Measurements from ENCODE around the gene TRIM7. TPM values are rescaled to one million over a fixed set of nuclear protein-coding genes. Genes with fewer than 3 reads are reported as not detected.
"Not testable (repeated sequence)": the region's sequence is repeated elsewhere in the genome, so short reads cannot be mapped to it uniquely, and the experiment has no call there.

Gene TRIM7
- total RNA-seq, 4 donors from 2014 or later: 44.8 to 80.6 (median 54.5) TPM

DNA sequence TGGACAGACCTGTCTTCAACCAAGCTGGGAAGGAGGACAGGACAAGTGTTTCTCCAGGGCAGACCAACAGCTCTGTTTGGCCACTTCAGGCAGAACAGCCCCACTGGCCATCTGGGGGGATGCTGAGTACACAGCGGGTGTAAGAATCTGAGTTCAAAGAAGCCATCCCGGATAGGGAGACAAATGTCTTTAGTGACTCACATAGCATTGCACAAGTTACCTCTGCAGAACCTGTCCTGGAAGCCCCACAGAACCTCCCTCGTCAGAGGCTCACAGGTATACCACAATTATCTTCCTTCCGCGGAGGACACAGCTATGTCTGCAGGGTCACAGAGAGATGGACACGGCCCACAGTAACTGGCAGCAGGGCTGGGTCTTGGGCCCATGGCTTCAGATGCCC, 55.6 kb downstream of the TRIM7 start:
- intact Hi-C loops (cut with DNase I): no loop called here
- no peak overlapping the region for H3K4me3 ChIP-seq
- H3K27ac ChIP-seq: peak overlapping the region in 2 of 4 donors; percentile 15 to 58
- peaks cover 0 to 51% (median 0%) of the 10 kb centered on the region in 4 donors for H3K27me3 ChIP-seq
- no peaks in the 10 kb centered on the region for H3K9me3 ChIP-seq
- no peak for DNase-seq
- peaks cover 8 to 34% (median 17%) of the 10 kb centered on the region in 3 donors for H3K4me1 ChIP-seq
- H3K36me3 ChIP-seq: no peaks in the 10 kb centered on the region
- WGBS, 2 donors: 32 to 49% methylated on average over 5 to 6 of the region's 6 CpGs
- no peak for TF ChIP-seq POLR2A (IDR thresholded peaks at IDR 0.05)
- TF ChIP-seq, protein P1, sequence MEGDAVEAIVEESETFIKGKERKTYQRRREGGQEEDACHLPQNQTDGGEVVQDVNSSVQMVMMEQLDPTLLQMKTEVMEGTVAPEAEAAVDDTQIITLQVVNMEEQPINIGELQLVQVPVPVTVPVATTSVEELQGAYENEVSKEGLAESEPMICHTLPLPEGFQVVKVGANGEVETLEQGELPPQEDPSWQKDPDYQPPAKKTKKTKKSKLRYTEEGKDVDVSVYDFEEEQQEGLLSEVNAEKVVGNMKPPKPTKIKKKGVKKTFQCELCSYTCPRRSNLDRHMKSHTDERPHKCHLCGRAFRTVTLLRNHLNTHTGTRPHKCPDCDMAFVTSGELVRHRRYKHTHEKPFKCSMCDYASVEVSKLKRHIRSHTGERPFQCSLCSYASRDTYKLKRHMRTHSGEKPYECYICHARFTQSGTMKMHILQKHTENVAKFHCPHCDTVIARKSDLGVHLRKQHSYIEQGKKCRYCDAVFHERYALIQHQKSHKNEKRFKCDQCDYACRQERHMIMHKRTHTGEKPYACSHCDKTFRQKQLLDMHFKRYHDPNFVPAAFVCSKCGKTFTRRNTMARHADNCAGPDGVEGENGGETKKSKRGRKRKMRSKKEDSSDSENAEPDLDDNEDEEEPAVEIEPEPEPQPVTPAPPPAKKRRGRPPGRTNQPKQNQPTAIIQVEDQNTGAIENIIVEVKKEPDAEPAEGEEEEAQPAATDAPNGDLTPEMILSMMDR (IDR thresholded peaks at IDR 0.05): no peak

DNA sequence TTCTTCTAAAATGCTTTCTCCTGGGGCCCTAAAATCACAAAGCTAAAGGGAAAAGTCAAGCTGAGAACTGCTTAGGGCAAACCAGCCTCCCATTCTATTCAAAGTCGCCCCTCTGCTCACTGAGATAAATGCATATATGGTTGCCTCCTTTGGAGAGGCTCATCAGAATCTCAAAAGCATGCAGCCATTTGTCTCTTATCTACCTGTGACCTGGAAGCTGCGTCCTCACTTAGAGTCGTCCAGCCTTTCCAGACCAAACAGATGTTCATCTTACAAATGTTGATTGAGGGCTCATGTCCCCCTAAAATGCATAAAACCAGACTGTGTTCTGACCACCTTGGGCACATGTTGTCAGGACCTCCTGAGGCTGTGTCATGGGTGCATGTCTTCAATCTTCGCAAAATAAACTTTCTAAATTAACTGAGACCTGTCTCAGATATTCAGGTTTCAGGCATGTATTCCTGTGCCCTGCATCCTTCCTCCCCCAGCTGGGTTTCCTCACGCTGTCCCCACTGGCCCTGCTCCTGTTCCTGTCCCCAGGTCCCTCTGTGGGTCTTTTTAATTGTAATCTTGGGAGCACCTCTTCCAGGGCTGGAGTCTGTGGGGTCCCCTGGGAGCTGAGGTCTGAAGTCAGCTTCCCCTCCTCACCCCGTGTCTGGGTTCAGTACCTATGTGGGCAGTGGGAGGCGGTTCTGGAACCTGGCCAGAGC, 57.9 kb downstream of the TRIM7 start, which contains the start of gene OR2V2:
Gene OR2V2, plus strand, starts transcription at position 660 of the 710 bp plus-strand sequence. CDS start 7,357 bp downstream, outside the sequence.
- not testable (repeated sequence) for H3K27ac ChIP-seq

DNA sequence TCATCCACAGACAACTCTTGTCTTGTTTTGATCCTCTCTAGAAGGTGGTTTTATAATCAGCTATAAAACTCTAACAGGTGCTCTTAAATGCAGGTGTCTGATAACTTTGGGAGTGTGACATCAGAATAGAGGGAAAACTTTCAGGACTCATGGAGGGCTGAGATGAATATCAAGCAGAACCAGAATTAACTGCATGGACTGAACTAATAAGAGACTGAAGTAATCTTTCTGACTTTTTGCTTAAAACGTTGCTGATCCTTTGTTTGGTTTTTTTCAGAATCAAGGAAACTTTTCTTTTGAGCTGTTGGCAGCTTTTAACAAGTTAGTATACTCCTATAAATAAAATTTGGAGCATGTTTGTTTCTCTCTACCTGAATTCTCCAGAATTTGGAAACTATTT, 59.9 kb downstream of the TRIM7 start:
- Histone ChIP-seq H3K36me3 (no peaks in the 10 kb centered on the region), H3K9me3 (no peaks in the 10 kb centered on the region), H3K27ac (no peak overlapping the region), H3K27me3 (peaks cover 0 to 74% (median 0%) of the 10 kb centered on the region in 4 donors), H3K4me1 (peaks cover 7 to 21% (median 15%) of the 10 kb centered on the region in 3 donors), H3K4me3 (no peak overlapping the region)
- TF ChIP-seq POLR2A (IDR thresholded peaks at IDR 0.05): no peak
- TF ChIP-seq, protein P1 (IDR thresholded peaks at IDR 0.05): no peak
- WGBS, 2 donors: 17 to 30% methylated on average over 1 of the region's 1 CpG
- intact Hi-C loops (cut with DNase I): no loop called here
- DNase-seq: no peak

More for the DNA sequence above, 57.9 kb downstream of the TRIM7 start, which contains the start of gene OR2V2:
- H3K4me3 ChIP-seq; H3K9me3 ChIP-seq; H3K36me3 ChIP-seq; DNase-seq; intact Hi-C loops (cut with DNase I): not testable (repeated sequence)
- 68 to 69% methylated on average over 5 of the region's 7 CpGs for WGBS, 2 donors
- Histone ChIP-seq H3K4me1 (peaks cover 8 to 34% (median 17%) of the 10 kb centered on the region in 3 donors), H3K27me3 (peaks cover 0 to 71% (median 0%) of the 10 kb centered on the region in 4 donors)

Small RNA genes lying within 50 kb of the gene (small RNA-seq; reads per million reads assigned to genes)
- gene MIR4638 (0 reads per million in 4 donors), gene SNORD95 (0 reads per million in 4 donors), gene SNORD96A (0 reads per million in 4 donors)

Other genes starting within 250 kb of the TRIM7 start
- not detected for gene BTNL3, start 216.3 kb downstream of the TRIM7 start, total RNA-seq
- gene BTNL9, start 164.9 kb downstream of the TRIM7 start, total RNA-seq: 10 to 100 TPM in 1 of 4 donors, 1 to 10 TPM in 2, under 1 TPM in 1; 0.75 to 27.7 (median 4.1) TPM
- gene OR2V1, start 74.0 kb downstream of the TRIM7 start, total RNA-seq: not detected
- not detected for gene OR2V2, start 57.6 kb downstream of the TRIM7 start, total RNA-seq
- 10 to 100 TPM; 12.0 to 22.1 (median 13.8) TPM for gene TRIM41, start 18.1 kb upstream of the TRIM7 start, total RNA-seq
- gene RACK1, start 38.7 kb upstream of the TRIM7 start, total RNA-seq: 1,000 to 10,000 TPM; 1,705 to 2,735 (median 2,064) TPM
- 10 to 100 TPM in 1 of 4 donors, 1 to 10 TPM in 3; 2.0 to 11.1 (median 3.3) TPM for gene TRIM52, start 55.9 kb upstream of the TRIM7 start, total RNA-seq
- gene OR4F3, start 162.1 kb upstream of the TRIM7 start, total RNA-seq: under 1 TPM in 1 of 4 donors, not detected in 3; 0.40 TPM

Measured in esophagus squamous epithelium (tissue), 5 donors.